Testis (tissue), 2 donors: ENCODE measurements around the gene HOOK2.

Experiments used
- CTCF ChIP-seq, 3 experiments: fragments of 450-650 bp in 2 of 3; fragments of 200-600 bp in 1 of 3; sonication (generic) in 1 of 3; IDR thresholded peaks; one replicate each; pipeline ENCODE4 v1.5.1; 2016 to 2019; ENCODE audit warnings: antibody characterized with exemption in 3 of 3, mild to moderate bottlenecking in 2 of 3, moderate library complexity in 1 of 3
- POLR2A ChIP-seq: fragments of 450-650 bp; IDR thresholded peaks from one replicate; pipeline ENCODE4 v1.6.1; 2017; ENCODE audit warnings: antibody characterized with exemption, mild to moderate bottlenecking, moderate library complexity

- TF ChIP-seq CTCF (IDR thresholded peaks at IDR 0.05): no peak
- TF ChIP-seq POLR2A: no peak
These were observed 1.8 kb downstream of the HOOK2 start for GRCh38 chr19:12773571-12773970.
